GM12865 (cell line): ENCODE measurements around the gene RNASEH2A.
"Not testable (repeated sequence)": the region's sequence is repeated elsewhere in the genome, so short reads cannot be mapped to it uniquely, and the experiment has no call there.

Experiments
- DNase-seq: peaks from one replicate; pipeline ENCODE4 v3.0.0; 2010; ENCODE audit warnings: low read depth
- H3K4me3 ChIP-seq: 2 replicates; pipeline ENCODE4 v1.5.1; 2011; ENCODE audit warnings: mild to moderate bottlenecking, low read depth, low read length, control low read depth
- TF ChIP-seq, protein P1 (sequence below): IDR thresholded peaks from 2 replicates; pipeline ENCODE4 v1.5.1; 2011; ENCODE audit warnings: low read length, control low read depth, low read depth, inconsistent platforms; ENCODE audit not compliant: insufficient read depth; ENCODE audit errors: missing control alignments

Gene RNASEH2A

GRCh38 chr19:12800923-12801465, 5.4 kb upstream of the RNASEH2A start:
- peak overlapping the region; percentile 60 for H3K4me3 ChIP-seq
- TF ChIP-seq, protein P1, sequence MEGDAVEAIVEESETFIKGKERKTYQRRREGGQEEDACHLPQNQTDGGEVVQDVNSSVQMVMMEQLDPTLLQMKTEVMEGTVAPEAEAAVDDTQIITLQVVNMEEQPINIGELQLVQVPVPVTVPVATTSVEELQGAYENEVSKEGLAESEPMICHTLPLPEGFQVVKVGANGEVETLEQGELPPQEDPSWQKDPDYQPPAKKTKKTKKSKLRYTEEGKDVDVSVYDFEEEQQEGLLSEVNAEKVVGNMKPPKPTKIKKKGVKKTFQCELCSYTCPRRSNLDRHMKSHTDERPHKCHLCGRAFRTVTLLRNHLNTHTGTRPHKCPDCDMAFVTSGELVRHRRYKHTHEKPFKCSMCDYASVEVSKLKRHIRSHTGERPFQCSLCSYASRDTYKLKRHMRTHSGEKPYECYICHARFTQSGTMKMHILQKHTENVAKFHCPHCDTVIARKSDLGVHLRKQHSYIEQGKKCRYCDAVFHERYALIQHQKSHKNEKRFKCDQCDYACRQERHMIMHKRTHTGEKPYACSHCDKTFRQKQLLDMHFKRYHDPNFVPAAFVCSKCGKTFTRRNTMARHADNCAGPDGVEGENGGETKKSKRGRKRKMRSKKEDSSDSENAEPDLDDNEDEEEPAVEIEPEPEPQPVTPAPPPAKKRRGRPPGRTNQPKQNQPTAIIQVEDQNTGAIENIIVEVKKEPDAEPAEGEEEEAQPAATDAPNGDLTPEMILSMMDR: no peak
- no peak for DNase-seq

DNA sequence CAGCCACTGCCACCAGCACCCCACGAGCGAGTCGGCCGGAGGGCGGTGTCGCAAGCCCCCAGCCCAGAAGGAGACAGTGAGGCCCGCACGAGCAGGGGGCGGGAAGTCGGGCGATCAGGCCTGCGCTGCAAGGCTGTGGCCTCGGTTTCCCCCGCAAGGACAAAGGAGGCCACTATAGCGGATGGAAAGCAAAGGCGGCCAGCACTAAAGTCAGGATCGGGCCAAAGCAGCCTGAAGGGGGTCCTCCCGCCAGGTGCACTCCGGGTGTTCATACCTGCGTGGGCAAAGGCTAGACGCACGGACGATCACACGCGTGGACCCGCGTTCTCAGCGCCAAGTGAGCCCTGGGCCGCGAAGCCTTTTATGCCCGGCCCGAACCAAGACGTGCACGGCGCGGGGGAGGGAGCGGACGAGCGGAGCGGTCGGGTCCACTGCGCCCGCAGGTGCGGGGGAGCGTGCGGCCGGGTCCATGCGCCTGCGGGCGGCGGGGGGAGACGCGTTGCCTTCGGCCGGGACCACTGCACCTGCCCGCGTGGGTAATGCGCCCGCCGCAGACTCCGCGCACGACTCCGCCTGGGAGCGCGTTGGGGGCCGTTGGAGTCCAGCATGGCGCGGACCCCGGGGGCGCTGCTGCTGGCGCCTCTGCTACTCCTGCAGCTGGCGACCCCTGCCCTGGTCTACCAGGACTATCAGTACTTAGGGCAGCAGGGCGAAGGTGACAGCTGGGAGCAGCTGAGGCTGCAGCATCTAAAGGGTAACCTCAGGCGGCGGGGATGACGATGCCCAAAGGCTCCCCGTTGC, 4.7 kb upstream of the RNASEH2A start, which contains the start of the genes PRDX2 and THSD8:
PRDX2 (minus strand) TSS at position 335 of the 801 bp plus-strand sequence. CDS start 539 bp downstream, outside the sequence.
THSD8 (plus strand) TSS at position 604 of the 801 bp plus-strand sequence; CDS start at position 607, 3 bp downstream.
- peak within 1 kb of the TSS; percentile 60 for H3K4me3 ChIP-seq
- peak; percentile 78 for DNase-seq
- TF ChIP-seq, protein P1: no peak

- TF ChIP-seq, protein P1: no peak
- peak overlapping the region; percentile 60 for H3K4me3 ChIP-seq
- DNase-seq: no peak
Measured at GRCh38 chr19:12802267-12803106, 3.9 kb upstream of the RNASEH2A start.

DNA sequence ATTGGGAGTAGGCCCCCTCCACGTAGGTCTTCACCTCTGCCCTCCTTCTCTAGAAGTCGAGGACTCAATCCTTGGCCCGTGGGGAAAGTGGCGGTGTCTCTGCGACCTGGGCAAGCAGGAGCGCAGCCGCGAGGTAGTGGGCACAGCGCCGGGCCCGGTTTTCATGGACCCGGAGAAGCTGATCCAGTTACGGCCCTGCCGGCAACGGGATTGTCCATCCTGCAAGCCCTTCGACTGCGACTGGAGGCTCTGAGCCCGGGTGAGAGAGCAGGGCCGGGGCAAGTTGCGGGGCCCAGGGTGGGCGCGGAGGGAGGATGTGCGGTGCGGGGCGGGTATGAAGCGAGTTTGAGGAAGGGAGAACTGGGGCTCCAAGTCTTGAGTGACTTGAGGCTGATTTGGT, 2.3 kb upstream of the RNASEH2A start:
- TF ChIP-seq, protein P1: no peak
- DNase-seq: no peak

GRCh38 chr19:12815088-12815487, 8.7 kb downstream of the RNASEH2A start:
- TF ChIP-seq, protein P1: no peak
- no peak overlapping the region for H3K4me3 ChIP-seq
- DNase-seq: no peak

More for the DNA sequence above, 2.3 kb upstream of the RNASEH2A start:
- no peak overlapping the region for H3K4me3 ChIP-seq

DNA sequence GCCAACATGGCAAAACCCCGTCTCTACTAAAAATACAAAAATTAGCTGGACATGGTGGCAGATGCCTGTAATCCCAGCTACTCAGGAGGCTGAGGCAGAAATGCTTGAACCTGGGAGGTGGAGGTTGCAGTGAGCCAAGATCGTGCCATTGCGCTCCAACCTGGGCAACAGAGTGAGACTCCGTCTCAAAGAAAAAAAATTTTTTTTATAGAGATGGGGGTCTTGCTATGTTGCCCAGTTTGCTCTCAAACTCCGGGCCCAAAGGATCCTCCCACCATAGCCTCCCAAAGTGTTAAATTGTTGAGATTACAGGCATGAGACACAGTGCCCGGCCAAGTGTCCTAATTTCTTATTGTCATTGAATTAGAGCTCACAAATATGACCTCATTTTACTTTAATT, 10.8 kb downstream of the RNASEH2A start:
- H3K4me3 ChIP-seq, DNase-seq: not testable (repeated sequence)

- H3K4me3 ChIP-seq, DNase-seq: not testable (repeated sequence)
Measured at GRCh38 chr19:12817810-12818209, 11.4 kb downstream of the RNASEH2A start.
